MCF 10A (cell line): Measurements from ENCODE around the gene OTX1. TPM values are rescaled to one million over a fixed set of nuclear protein-coding genes. Genes with fewer than 3 reads are reported as not detected.

Experiments
- BruUV-seq: library from RNA; stranded (reverse); fragments of 400-500 nt; replicated peaks from 2 replicates; lab custom pipeline; 2021; lab: Mats Ljungman, UMichigan
- CTCF ChIA-PET: fragments of 300-600 bp; sonication (Branson Sonifier 250); formaldehyde crosslinking; extraction: SDS; loops from one replicate; lab custom pipeline; 2021; ENCODE audit warnings: antibody characterized with exemption, inconsistent platforms; lab: Yijun Ruan, JAX
- POLR2A ChIA-PET: fragments of 300-600, 350-650 bp; sonication (Branson Sonifier 250); formaldehyde crosslinking; extraction: SDS; loops from one replicate; lab custom pipeline; 2020; ENCODE audit warnings: antibody characterized with exemption, inconsistent platforms; lab: Yijun Ruan, JAX
- DNase-seq: peaks from one replicate; pipeline ENCODE4 v3.0.0-alpha.2; 2018; ENCODE audit not compliant: unreplicated experiment
- H3K27ac Mint-ChIP-seq: one replicate; pipeline ENCODE4 v1.8.0; 2022; ENCODE audit warnings: mild to moderate bottlenecking, low read depth, mixed read lengths; ENCODE audit not compliant: unreplicated experiment
- H3K27me3 Mint-ChIP-seq: one replicate; pipeline ENCODE4 v1.8.0; 2022; ENCODE audit warnings: mixed read lengths; ENCODE audit not compliant: insufficient read depth, unreplicated experiment
- H3K36me3 Mint-ChIP-seq: one replicate; pipeline ENCODE4 v1.8.0; 2022; ENCODE audit warnings: mild to moderate bottlenecking, moderate library complexity, mixed read lengths; ENCODE audit not compliant: insufficient read depth, unreplicated experiment
- H3K4me1 Mint-ChIP-seq: one replicate; pipeline ENCODE4 v1.8.0; 2022; ENCODE audit warnings: mixed read lengths; ENCODE audit not compliant: insufficient read depth, unreplicated experiment
- H3K4me3 Mint-ChIP-seq: one replicate; pipeline ENCODE4 v1.8.0; 2022; ENCODE audit warnings: mild to moderate bottlenecking, moderate library complexity, mixed read lengths; ENCODE audit not compliant: unreplicated experiment
- H3K9me3 Mint-ChIP-seq: one replicate; pipeline ENCODE4 v1.8.0; 2022; ENCODE audit warnings: mixed read lengths; ENCODE audit not compliant: unreplicated experiment
- intact Hi-C: fragments of 100-400 bp; cut with micrococcal nuclease; formaldehyde crosslinking; loops from 2 replicates; pipeline ENCODE4 v1.14.1; 2022
- total RNA-seq: library from RNA; stranded (reverse); gene quantifications from 2 replicates; pipeline ENCODE4 v1.2.3, GENCODE V29; 2022
- TF ChIP-seq, protein P1 (sequence below): fragments of 200-600 bp; IDR thresholded peaks from one replicate; pipeline ENCODE4 v1.8.0; 2022; ENCODE audit warnings: antibody characterized with exemption, mild to moderate bottlenecking; ENCODE audit not compliant: unreplicated experiment

OTX1 gene
- total RNA-seq, 1 experiment from 2014 or later: 1.4 TPM

DNA sequence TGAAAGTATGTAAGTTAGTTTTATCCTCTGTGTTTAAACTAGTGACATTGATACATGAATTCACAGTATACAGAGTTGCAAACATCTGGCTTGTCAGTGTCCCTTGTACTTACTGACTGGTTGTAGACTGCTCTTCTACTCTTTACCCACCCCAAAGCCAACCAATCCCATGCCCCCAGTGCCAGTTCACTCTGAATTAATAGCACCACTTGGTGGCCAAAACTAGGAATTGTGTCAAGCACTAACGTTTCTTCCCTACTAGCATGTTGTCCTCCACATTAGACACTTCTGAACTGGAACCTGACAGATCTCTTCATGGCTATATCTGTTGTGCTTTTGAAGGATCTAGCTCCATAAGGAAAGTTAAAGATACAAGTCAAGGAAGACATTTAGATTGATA, 27.2 kb upstream of the OTX1 start:
- peaks cover 5% of the 10 kb centered on the region for H3K4me1 Mint-ChIP-seq
- no peak overlapping the region for H3K4me3 Mint-ChIP-seq
- peaks cover 32% of the 10 kb centered on the region for H3K36me3 Mint-ChIP-seq
- DNase-seq: peak; percentile 67
- CTCF ChIA-PET: interaction anchor here (0.6 to 3.8 kb wide), 6 partner anchors 10 to 876 kb away, joined by 3 to 24 read pairs (median 3); no protein-coding TSS in a partner anchor
- intact Hi-C loops: loop anchor here (1.0 to 10.0 kb wide), 2 partner anchors 236 to 569 kb away; no protein-coding TSS in a partner anchor
- POLR2A ChIA-PET: no interaction called here
- H3K27ac Mint-ChIP-seq: peak overlapping the region; percentile 52
- H3K27me3 Mint-ChIP-seq: no peaks in the 10 kb centered on the region
- H3K9me3 Mint-ChIP-seq: no peaks in the 10 kb centered on the region
- BruUV-seq: no TSS peak
- TF ChIP-seq, protein P1, sequence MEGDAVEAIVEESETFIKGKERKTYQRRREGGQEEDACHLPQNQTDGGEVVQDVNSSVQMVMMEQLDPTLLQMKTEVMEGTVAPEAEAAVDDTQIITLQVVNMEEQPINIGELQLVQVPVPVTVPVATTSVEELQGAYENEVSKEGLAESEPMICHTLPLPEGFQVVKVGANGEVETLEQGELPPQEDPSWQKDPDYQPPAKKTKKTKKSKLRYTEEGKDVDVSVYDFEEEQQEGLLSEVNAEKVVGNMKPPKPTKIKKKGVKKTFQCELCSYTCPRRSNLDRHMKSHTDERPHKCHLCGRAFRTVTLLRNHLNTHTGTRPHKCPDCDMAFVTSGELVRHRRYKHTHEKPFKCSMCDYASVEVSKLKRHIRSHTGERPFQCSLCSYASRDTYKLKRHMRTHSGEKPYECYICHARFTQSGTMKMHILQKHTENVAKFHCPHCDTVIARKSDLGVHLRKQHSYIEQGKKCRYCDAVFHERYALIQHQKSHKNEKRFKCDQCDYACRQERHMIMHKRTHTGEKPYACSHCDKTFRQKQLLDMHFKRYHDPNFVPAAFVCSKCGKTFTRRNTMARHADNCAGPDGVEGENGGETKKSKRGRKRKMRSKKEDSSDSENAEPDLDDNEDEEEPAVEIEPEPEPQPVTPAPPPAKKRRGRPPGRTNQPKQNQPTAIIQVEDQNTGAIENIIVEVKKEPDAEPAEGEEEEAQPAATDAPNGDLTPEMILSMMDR: peak; percentile 35

DNA sequence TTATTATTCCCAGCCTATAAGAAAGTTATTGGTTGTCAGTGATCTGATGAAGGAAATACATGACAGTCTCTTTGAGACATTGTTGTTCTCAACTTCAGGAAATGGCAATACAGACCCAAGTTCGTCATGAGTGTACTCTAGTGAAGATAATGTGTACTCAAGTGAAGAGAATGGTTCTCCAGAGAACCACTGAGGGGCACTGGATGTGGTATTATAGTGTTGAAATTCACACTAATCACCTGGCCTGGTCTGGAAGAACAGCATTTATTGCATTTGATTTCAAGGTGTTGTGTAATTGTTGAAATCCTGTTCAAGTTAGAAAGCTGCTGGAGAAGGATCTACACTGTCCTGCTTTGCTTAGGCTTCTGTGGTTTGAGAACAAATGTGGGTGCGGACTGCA, 23.4 kb upstream of the OTX1 start:
- Mint-ChIP-seq H3K4me1 (peaks cover 13% of the 10 kb centered on the region), H3K27me3 (no peaks in the 10 kb centered on the region), H3K9me3 (no peaks in the 10 kb centered on the region), H3K36me3 (peaks cover 30% of the 10 kb centered on the region), H3K4me3 (no peak overlapping the region), H3K27ac (no peak overlapping the region)
- TF ChIP-seq, protein P1: no peak
- intact Hi-C loops: loop anchor here (10.0 kb wide), 1 partner anchor 572 kb away; no protein-coding TSS in a partner anchor
- DNase-seq: no peak
- CTCF ChIA-PET: no interaction called here
- POLR2A ChIA-PET: no interaction called here
- no TSS peak for BruUV-seq

DNA sequence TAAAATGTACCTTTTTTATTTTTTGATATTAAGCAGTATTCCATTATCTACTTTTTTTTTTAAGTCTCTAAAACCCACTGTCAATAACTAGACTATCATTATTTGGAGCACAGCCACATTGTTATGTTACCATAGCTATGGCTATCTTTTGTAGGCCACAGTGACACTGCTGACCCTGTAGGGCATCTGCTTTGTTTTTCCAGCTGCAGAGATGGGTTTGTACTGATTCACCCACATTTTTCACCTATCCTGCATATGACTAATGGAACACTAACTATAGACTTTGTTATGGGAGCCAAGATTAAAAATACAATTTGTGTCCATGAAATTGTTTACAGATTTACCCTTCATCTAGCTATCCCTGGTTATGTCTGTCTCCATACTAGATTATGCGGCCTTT, 21.6 kb upstream of the OTX1 start:
- POLR2A ChIA-PET: interaction anchor here (1.2 to 1.7 kb wide), 2 partner anchors 21 to 72 kb away, joined by 4 read pairs; no protein-coding TSS in a partner anchor
- DNase-seq: peak; percentile 7
- intact Hi-C loops: loop anchor here (10.0 kb wide), 1 partner anchor 574 kb away; no protein-coding TSS in a partner anchor
- Mint-ChIP-seq H3K4me3 (no peak overlapping the region), H3K27me3 (no peaks in the 10 kb centered on the region), H3K4me1 (peaks cover 8% of the 10 kb centered on the region), H3K36me3 (peaks cover 24% of the 10 kb centered on the region), H3K27ac (peak overlapping the region; percentile 46), H3K9me3 (no peaks in the 10 kb centered on the region)
- BruUV-seq: no TSS peak
- TF ChIP-seq, protein P1: no peak
- CTCF ChIA-PET: interaction anchor here (0.6 kb wide), 1 partner anchor 10 kb away, joined by 3 read pairs; no protein-coding TSS in a partner anchor

DNA sequence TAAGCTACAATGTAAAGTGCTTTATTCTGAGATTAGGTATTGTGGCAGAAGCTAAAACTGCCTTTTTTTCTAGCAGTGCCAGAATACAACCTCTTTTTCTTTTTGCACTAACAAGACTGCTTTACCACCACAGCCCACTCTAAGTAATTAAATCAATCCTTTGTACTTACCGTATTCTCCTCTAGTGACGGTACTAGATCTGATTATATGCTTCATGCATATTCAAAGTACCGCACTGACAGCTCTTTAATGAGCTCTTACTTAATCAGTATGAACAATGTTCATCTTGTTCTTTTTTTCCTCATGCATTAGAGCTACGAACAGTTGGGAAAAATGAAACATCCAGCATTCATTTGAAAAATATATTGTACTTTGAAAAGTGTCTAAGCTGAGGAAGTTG, 16.1 kb upstream of the OTX1 start:
- H3K36me3 Mint-ChIP-seq: peaks cover 13% of the 10 kb centered on the region
- intact Hi-C loops: no loop called here
- BruUV-seq: no TSS peak
- CTCF ChIA-PET: interaction anchor here (0.6 to 0.7 kb wide), 2 partner anchors 18 to 128 kb away, joined by 3 to 4 read pairs; no protein-coding TSS in a partner anchor
- no peaks in the 10 kb centered on the region for H3K27me3 Mint-ChIP-seq
- TF ChIP-seq, protein P1: no peak
- no peak overlapping the region for H3K27ac Mint-ChIP-seq
- H3K9me3 Mint-ChIP-seq: no peaks in the 10 kb centered on the region
- H3K4me3 Mint-ChIP-seq: no peak overlapping the region
- H3K4me1 Mint-ChIP-seq: peaks cover 6% of the 10 kb centered on the region
- DNase-seq: no peak
- POLR2A ChIA-PET: no interaction called here
